H1 (cell line): Measurements from ENCODE around the gene PRDM15. TPM values are rescaled to one million over a fixed set of nuclear protein-coding genes. Genes with fewer than 3 reads are reported as not detected.

ENCODE experiments used
- BACH1 ChIP-seq: IDR thresholded peaks from 2 replicates; pipeline ENCODE4 v1.6.1; 2012; ENCODE audit warnings: low read length, improper control_type of control experiment
- CBX5 ChIP-seq: fragments of 300-800, 300-1000 bp; sonication (generic); IDR thresholded peaks from 2 replicates; pipeline ENCODE4 v1.7.1; 2016; ENCODE audit warnings: antibody characterized with exemption, low read length, low read depth
- CHD1 ChIP-seq: IDR thresholded peaks from 2 replicates; pipeline ENCODE4 v1.6.1; 2012; ENCODE audit warnings: low read depth, low read length, improper control_type of control experiment
- JUN ChIP-seq: IDR thresholded peaks from 2 replicates; pipeline ENCODE4 v1.6.1; 2011; ENCODE audit warnings: low read depth, mild to moderate bottlenecking, improper control_type of control experiment, low read length
- RNF2 ChIP-seq: fragments of 200-900, 300-1000 bp; sonication (generic); IDR thresholded peaks from 2 replicates; pipeline ENCODE4 v1.7.1; 2016; ENCODE audit warnings: borderline replicate concordance, low read depth, mild to moderate bottlenecking, antibody characterized with exemption, low read length; ENCODE audit not compliant: poor library complexity, severe bottlenecking; ENCODE audit errors: missing control alignments
- RXRA ChIP-seq: IDR thresholded peaks from 2 replicates; pipeline ENCODE4 v1.6.1; 2011; ENCODE audit warnings: low read depth, mild to moderate bottlenecking, low read length, moderate library complexity; ENCODE audit not compliant: insufficient read depth
- SIRT6 ChIP-seq: IDR thresholded peaks from one replicate; pipeline ENCODE4 v1.7.1; 2012; ENCODE audit warnings: low read length, inconsistent platforms
- TAF7 ChIP-seq: optimal IDR thresholded peaks from 2 replicates; pipeline ENCODE3; 2011; ENCODE audit warnings: low read depth, mild to moderate bottlenecking, inconsistent platforms, low read length, moderate library complexity, borderline replicate concordance
- polyA plus RNA-seq, 7 experiments: library from polyadenylated mRNA; depleted of rRNA in 3 of 7; stranded (reverse) in 5 of 7; unstranded in 2 of 7; fragments of >200 nt in 5 of 7; fragments of 200-250 nt in 2 of 7; gene quantifications; 1 replicate in 5 of 7; 2 replicates in 1 of 7; 4 replicates in 1 of 7; pipeline versions ENCODE4 v1.2.1 to v1.2.3, GENCODE V29; 2011 to 2013; ENCODE audit warnings: missing spikeins in 2 of 7, mixed read lengths in 2 of 7
- total RNA-seq: library from RNA; stranded (reverse); fragmentation: NEBNext Ultra II Directional; extraction: Animal tissue kit (Norgen Biotek cat#: 25700); gene quantifications from 2 replicates; pipeline ENCODE4 v1.2.1, GENCODE V29; 2021

PRDM15 gene
- total and polyA plus RNA-seq, 2 of the 8 experiments (the other 6 are each of a cell fraction or from before 2014, with no cell fraction given) = 9.7 to 10.5 TPM

DNA sequence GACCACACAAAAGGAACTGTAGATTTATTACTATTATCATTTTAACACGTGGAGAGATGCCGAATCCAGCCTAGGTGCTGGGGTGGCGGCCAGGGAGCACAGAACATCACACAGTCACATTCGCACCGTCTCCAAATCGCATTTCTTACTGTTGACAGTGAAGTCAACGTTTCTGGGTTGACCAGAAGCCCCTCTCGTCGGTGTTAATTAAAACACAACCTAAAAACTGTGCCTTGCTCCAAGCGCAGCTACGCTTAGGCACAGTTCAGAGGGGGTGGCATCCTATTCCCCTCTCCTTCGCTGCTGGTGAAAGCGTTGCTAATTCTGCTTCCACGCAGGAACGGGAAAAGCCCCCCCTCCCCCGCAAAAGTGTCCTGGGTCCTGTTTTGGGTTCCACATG, 116.4 kb downstream of the PRDM15 start (continued):
- TF ChIP-seq JUN (no peak), SIRT6 (no peak), CHD1 (no peak), RXRA (no peak), RNF2 (no peak), TAF7 (no peak), CBX5 (no peak), BACH1 (no peak)
